Measurements from ENCODE around the gene SPRYD4.

DNA sequence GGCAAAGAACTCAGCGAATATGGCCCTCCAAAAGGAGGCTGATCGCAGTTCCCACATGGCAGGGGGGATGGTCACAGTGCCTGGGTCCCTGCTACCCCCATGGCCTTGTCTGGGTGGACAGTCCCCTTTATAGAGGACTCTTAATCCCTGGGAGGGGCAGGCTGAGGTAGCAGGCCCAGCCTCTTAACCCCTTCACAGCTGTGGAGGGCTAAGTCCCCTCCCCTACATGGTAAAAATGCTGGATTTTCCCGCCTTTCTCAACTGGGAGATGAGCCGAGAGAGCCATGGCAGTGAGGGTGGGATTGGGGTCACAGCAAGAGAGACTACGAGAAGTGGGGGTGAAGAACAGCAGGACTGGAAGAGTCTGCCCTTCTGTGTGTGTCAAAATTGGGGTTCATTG lies 13.8 kb upstream of the SPRYD4 start, which contains the start of gene MIP:
- TF ChIP-seq, protein P1, sequence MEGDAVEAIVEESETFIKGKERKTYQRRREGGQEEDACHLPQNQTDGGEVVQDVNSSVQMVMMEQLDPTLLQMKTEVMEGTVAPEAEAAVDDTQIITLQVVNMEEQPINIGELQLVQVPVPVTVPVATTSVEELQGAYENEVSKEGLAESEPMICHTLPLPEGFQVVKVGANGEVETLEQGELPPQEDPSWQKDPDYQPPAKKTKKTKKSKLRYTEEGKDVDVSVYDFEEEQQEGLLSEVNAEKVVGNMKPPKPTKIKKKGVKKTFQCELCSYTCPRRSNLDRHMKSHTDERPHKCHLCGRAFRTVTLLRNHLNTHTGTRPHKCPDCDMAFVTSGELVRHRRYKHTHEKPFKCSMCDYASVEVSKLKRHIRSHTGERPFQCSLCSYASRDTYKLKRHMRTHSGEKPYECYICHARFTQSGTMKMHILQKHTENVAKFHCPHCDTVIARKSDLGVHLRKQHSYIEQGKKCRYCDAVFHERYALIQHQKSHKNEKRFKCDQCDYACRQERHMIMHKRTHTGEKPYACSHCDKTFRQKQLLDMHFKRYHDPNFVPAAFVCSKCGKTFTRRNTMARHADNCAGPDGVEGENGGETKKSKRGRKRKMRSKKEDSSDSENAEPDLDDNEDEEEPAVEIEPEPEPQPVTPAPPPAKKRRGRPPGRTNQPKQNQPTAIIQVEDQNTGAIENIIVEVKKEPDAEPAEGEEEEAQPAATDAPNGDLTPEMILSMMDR (IDR thresholded peaks at IDR 0.05) = no peak
- TF ChIP-seq EZH2 (IDR thresholded peaks at IDR 0.05) (no peak), EZH2phosphoT487 (IDR thresholded peaks at IDR 0.05) (no peak)
